Activated naive CD8-positive, alpha-beta T cell treated with anti-CD3 and anti-CD28 coated beads, Interleukin-2, amount 10 ng/mL, durations not matched to agents 7 days and 5 days (primary cell): Measurements from ENCODE around the gene SH2D3A. TPM values are rescaled to one million over a fixed set of nuclear protein-coding genes. Genes with fewer than 3 reads are reported as not detected.

ENCODE experiments used
- ATAC-seq: fragments of 150-1000 bp; cut with Tn5 transposase; one replicate; pipeline ENCODE4 v1.10.0; 2021; ENCODE audit warnings: low read depth, moderate library complexity
- POLR2A ChIA-PET: fragments of 350-600 bp; sonication (Branson Sonifier 250); formaldehyde crosslinking; loops from one replicate; lab custom pipeline; 2021; ENCODE audit warnings: antibody characterized with exemption; lab: Charles Lee
- DNase-seq: peaks from one replicate; pipeline ENCODE4 v3.0.0; 2021
- H3K27ac Mint-ChIP-seq: one replicate; pipeline ENCODE4 v1.8.0; 2022; ENCODE audit warnings: mild to moderate bottlenecking, mixed read lengths
- H3K27me3 Mint-ChIP-seq: one replicate; pipeline ENCODE4 v1.8.0; 2022; ENCODE audit warnings: mild to moderate bottlenecking, moderate library complexity, mixed read lengths
- H3K36me3 Mint-ChIP-seq: one replicate; pipeline ENCODE4 v1.8.0; 2021; ENCODE audit warnings: mild to moderate bottlenecking, mixed read lengths
- H3K4me1 Mint-ChIP-seq: one replicate; pipeline ENCODE4 v1.8.0; 2021; ENCODE audit warnings: mixed read lengths
- H3K4me3 Mint-ChIP-seq: one replicate; pipeline ENCODE4 v1.8.0; 2022; ENCODE audit warnings: mild to moderate bottlenecking, moderate library complexity, mixed read lengths
- H3K9me3 Mint-ChIP-seq: one replicate; pipeline ENCODE4 v1.8.0; 2021; ENCODE audit warnings: mixed read lengths
- microRNA-seq: library from miRNA; unstranded; fragments of <30 nt; microRNA quantifications from one replicate; pipeline ENCODE4 v1.2.0, GENCODE V29; 2022
- total RNA-seq, 2 experiments: library from RNA; stranded (reverse); gene quantifications; one replicate each; pipeline ENCODE4 v1.2.3, GENCODE V29; 2021

Gene SH2D3A
- total RNA-seq, 2 experiments from 2014 or later, result 35.5 to 35.7 TPM

- Mint-ChIP-seq H3K36me3 (no peaks in the 10 kb centered on the region), H3K4me3 (no peak overlapping the region), H3K4me1 (peaks cover 11% of the 10 kb centered on the region), H3K27me3 (peaks cover 35% of the 10 kb centered on the region), H3K9me3 (no peaks in the 10 kb centered on the region), H3K27ac (no peak overlapping the region)
- no peak for DNase-seq
- POLR2A ChIA-PET, result no interaction called here
- no peak for ATAC-seq
These were observed 58.9 kb downstream of the SH2D3A start for GRCh38 chr19:6708346-6708745.

- POLR2A ChIA-PET, result no interaction called here
- Mint-ChIP-seq H3K27ac (peak overlapping the region; percentile 45), H3K4me3 (no peak overlapping the region), H3K9me3 (no peaks in the 10 kb centered on the region), H3K4me1 (peaks cover 11% of the 10 kb centered on the region), H3K36me3 (no peaks in the 10 kb centered on the region), H3K27me3 (peaks cover 37% of the 10 kb centered on the region)
- ATAC-seq (no peak), DNase-seq (no peak)
These were observed 59.6 kb downstream of the SH2D3A start for GRCh38 chr19:6707658-6708018.

- no peak overlapping the region for H3K4me3 Mint-ChIP-seq
- no peaks in the 10 kb centered on the region for H3K9me3 Mint-ChIP-seq
- H3K4me1 Mint-ChIP-seq, result peaks cover 11% of the 10 kb centered on the region
- H3K36me3 Mint-ChIP-seq, result no peaks in the 10 kb centered on the region
- POLR2A ChIA-PET, result no interaction called here
- DNase-seq (no peak), ATAC-seq (no peak)
- no peak overlapping the region for H3K27ac Mint-ChIP-seq
- peaks cover 39% of the 10 kb centered on the region for H3K27me3 Mint-ChIP-seq
These were observed 60.1 kb downstream of the SH2D3A start for GRCh38 chr19:6707011-6707657.

DNA sequence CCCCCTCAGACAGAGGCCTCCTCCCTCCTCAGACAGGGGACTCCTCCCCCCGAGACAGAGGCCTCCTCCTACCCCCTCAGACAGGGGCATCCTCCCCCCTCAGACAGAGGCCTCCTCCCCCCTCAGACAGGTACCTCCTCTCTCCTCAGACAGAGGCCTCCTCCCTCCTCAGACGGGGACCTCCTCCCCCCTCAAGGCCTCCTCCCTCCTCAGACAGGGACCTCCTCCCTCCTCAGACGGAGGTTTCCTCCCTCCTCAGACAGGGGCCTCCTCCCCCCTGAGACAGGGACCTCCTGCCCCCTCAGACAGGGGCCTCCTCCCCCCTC, 60.6 kb downstream of the SH2D3A start:
- no peak overlapping the region for H3K27ac Mint-ChIP-seq
- no peaks in the 10 kb centered on the region for H3K9me3 Mint-ChIP-seq
- H3K4me1 Mint-ChIP-seq, result peaks cover 11% of the 10 kb centered on the region
- ATAC-seq, result no peak
- no peak for DNase-seq
- H3K4me3 Mint-ChIP-seq, result no peak overlapping the region
- POLR2A ChIA-PET, result no interaction called here
- peaks cover 39% of the 10 kb centered on the region for H3K27me3 Mint-ChIP-seq
- H3K36me3 Mint-ChIP-seq, result no peaks in the 10 kb centered on the region

DNA sequence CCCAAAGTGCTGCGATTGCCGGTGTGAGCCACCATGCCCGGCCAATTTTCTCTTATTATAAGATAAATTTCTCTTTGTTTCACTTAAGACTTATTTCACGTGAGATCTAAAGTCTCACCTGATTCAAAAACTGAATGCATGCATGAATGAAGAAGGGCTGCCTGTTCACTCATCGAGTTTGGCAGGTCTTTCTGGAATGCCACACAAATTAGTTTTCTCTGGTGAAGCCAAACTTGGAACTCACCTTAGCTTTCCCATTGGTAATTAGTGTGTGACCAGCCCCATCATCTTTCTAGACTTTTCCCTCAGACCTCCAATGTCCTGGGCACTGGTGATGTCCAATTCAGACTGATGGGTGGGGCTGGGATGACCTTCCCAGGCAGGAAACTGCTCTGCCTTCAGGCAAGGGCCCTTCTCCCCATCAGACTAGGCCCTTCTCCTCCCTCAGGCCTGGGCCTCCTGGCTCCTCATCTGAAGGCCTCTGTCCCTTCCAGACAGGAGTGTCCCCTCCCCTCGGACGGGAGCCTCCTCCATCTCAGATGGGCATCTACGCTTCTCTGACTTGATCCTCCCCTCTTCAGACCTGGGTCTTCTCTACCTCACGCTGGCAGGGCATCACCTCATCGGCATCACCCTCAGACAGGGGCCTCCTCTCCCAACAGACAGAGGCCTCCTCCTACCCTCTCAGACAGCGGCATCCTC, 61.2 kb downstream of the SH2D3A start:
- no peak for ATAC-seq
- Mint-ChIP-seq H3K27ac (no peak overlapping the region), H3K27me3 (peaks cover 37% of the 10 kb centered on the region), H3K9me3 (no peaks in the 10 kb centered on the region), H3K4me1 (peaks cover 11% of the 10 kb centered on the region), H3K36me3 (no peaks in the 10 kb centered on the region), H3K4me3 (no peak overlapping the region)
- POLR2A ChIA-PET, result no interaction called here
- no peak for DNase-seq

Small RNA genes within 50 kb of the gene (microRNA-seq; reads per million reads assigned to microRNA genes)
- not detected for gene MIR6791

Other genes starting within 250 kb of the SH2D3A start
- 1 to 10 TPM; 2.6 to 3.7 TPM for gene TNFSF9, start 236.4 kb downstream of the SH2D3A start, total RNA-seq
- gene CD70, start 176.3 kb downstream of the SH2D3A start, total RNA-seq, result 1 to 10 TPM; 6.9 to 7.7 TPM
- 10 to 100 TPM; 30.7 to 33.4 TPM for gene TNFSF14, start 97.3 kb downstream of the SH2D3A start, total RNA-seq
- gene C3, start 46.8 kb downstream of the SH2D3A start, total RNA-seq, result 1 to 10 TPM; 2.0 to 2.1 TPM
- gene GPR108, start 29.9 kb downstream of the SH2D3A start, total RNA-seq, result 10 to 100 TPM; 82.8 to 91.7 TPM
- 10 to 100 TPM; 10.1 to 10.7 TPM for gene TRIP10, start 27.8 kb downstream of the SH2D3A start, total RNA-seq
- gene VAV1, start 5.3 kb upstream of the SH2D3A start, total RNA-seq, result 100 to 1,000 TPM; 108 to 113 TPM
- 1 to 10 TPM in 1 of 2 experiments, under 1 TPM in 1; 0.83 to 1.0 TPM for gene ADGRE1, start 120.1 kb upstream of the SH2D3A start, total RNA-seq